Left renal pelvis (tissue), 4 donors: ENCODE results near the gene IGFBP1. TPM values are rescaled to one million over a fixed set of nuclear protein-coding genes. Genes with fewer than 3 reads are reported as not detected.

Experiments
- DNase-seq, 4 donors: peaks; one replicate each; pipeline ENCODE4 v3.0.0-alpha.2; 2013; ENCODE audit warnings: low read depth in 4 of 4, low spot score in 3 of 4
- polyA plus RNA-seq, 4 donors: library from polyadenylated mRNA; unstranded; fragments of 120-200 nt; gene quantifications; one replicate each; pipeline ENCODE4 v1.2.1, GENCODE V29; 2013; ENCODE audit not compliant: insufficient read length in 4 of 4

IGFBP1 gene
- polyA plus RNA-seq, 4 donors: 0.43 to 1.7 (median 0.69) TPM

DNA sequence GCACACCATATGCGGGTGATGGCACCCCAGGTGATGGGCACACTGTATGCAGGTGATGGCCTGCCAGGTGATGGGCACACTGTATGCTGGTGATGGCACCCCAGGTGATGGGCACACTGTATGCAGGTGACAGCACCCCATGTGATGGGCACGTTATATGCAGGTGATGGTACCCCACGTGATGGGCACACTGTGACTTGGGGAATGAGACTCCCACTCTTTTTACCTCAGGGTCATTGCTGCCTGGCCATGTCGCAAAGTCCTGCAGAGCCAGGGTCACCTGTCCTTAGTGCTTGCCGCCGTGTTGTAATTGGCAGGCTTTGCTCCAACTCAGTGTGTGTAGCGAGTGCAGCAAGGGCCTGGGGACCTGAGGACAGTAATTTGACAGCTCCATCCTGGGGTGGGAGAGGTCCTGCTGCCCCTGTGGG lies 7.8 kb upstream of the IGFBP1 start:
- DNase-seq: no peak

DNA sequence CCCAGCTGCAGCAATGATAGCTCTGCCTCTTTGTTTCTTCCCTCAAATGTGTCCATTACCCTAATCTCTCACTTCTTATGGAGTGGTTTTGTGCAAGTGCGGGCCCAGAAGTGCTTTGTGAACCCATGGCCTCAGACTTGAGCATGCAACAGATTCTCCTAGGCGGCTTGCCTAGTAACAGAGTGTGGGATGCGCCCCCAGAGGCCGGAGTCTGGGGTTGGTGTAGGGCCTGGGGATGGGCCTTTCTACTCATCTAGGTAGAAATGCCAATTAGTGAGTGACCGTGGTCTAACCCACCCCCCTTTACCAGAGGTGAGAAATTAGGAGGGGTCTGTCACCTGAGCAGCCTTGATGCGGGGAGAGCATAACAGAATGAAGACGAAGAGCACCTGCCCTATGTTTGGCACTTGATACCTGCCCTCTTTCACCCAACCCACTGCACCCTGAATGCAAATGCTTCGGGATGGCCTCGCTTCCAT lies 7.0 kb upstream of the IGFBP1 start:
- DNase-seq: no peak

DNA sequence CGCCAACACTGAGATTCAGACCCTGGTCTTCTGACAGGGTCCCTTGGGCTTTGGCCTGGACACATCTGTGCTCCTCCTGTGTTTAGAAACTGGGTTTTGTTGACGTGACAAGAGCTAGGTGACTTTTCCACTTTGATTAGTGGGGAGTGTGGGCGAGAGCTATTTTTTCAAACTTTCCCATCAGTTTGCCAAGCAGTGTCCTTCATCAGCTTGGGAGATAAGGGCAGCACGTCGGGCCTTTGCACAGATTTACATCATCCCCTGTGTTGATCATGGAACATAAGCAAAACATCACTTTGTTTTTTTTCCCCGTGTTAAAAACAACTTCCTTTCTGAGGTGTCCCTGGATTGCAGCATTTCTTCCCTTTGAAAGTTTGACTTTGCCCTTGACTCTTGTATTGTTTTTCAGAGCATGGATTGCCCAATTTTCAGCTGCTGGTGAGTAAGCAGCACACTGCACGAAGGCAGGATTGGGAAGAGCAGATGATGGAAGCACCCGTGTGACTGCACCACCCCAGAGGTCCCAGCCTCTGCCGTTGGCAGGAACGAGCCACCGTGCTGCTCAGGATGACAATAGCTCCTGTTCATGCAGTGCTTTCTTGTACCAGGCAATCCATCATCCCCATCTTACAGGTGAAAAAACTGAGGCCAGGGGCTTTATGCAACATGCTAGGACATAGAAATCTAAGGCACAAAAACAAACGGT lies 6.4 kb upstream of the IGFBP1 start:
- DNase-seq: no peak

DNA sequence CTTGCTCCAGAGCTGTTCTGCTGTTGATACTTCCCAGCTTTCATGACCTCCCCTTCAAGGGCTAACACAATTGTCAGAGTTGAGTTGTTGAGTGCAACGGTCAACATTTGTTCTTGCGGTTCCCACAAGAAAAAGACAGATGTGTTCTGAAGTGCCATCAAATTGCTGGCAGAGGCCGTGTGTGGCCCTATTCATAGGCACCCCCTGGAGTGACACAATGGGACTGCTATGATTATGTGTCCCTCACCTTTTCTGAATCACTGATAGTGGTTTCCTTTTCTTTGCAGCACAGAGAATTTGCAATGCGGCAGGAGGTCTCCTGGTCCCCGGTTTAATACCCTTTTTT lies 5.8 kb upstream of the IGFBP1 start:
- DNase-seq: no peak

DNA sequence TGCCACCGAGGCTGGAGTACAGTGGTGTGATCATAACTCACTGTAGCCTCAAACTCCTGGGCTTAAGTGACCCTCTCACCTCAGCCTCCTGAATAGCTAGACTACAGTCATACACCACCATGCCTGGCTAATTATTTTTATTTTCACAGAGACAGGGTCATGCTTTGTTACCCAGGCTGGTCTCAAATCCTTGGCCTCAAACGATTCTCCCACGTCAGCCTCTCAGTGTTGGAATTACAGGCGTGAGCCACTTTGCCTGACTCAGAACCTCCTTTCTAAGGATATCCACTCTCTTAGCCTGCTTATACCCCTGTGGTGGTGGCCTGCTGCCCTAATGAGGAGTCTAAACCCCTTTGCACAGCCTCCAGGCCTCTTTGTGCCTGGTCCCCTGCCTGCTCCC lies 4.2 kb upstream of the IGFBP1 start:
- DNase-seq: no peak

DNA sequence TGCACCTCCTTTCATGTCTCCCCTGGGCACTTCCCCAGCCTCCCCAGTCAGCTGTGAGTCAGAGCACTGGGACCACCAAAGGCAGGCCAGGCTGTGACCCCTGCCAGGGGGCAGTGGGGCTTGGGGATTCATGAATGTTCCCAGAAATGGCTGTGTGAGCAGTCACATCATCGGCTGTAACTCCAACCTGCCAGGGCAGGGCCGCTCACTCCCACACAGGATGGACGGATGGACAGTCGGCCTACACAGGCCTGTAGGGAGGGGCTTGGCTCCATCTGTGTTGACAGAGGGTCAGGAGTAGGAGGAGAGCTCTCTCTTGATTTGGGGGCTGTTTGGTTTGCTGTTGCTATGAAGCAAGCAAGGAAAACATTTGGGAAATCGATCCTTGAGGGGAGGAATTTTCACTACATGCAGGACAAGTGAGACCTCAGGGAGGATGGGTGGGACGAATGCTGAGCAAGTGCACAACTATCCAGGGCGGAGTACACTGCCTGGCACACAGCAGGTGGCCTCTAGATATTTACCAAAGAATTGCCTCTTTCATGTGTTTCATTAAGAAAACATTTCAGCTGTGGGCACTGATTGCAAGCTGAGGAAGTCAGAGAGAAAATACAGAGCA lies 2.9 kb upstream of the IGFBP1 start:
- DNase-seq: no peak

DNA sequence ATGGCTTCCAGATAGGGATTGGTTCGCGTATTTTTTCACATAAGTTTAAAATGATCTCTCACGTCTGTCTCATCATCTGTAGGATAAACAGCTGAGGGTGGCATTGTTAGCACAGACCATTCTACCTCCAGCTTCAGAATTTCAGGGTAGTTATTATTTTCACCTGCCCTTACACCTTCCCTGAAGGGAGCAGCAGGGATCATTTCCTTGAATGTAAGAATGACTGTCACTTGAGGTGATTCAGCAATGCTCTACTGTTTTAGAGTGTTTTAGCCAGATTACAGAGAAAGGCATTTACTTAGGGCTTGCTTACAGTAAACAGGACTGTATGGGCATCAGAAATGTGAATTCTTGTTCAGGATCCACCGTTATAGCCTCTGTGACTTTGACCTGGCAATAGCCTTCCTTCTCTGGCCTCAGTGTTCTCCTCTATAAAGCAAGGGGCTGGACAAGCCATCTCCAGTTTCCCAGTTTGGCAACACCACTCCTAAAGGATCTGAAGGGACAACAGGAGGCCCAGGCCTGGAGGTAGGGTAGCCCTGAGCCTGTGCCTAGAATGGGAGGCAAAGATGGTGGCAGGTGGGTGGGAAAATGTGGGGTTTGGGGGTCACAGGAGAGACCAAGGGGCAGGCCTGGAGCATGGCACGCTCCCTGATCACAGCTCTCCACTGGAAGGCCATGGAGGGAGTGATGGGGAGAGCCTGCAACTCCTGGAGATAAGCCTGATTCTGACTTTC lies 1.2 kb upstream of the IGFBP1 start:
- no peak for DNase-seq

DNA sequence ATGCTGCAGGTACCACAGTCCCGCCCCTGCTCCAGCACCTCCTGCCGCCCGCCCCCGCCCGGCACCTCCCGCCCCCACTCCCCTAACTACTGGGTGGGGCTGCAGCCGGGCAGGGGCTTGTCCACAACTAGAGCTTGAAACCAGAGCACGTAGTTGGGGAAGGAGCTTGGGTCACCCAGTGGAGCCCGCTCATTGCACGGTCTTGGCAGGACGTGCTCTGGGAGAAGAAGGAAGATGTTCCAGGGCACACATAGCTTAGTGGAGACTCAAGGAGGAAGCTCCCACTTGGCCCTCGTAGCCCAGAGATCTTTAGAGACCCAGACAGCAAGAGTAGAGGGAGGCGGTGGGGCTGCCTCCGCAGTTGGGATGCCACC lies 692 bp downstream of the IGFBP1 start:
- no peak for DNase-seq

DNA sequence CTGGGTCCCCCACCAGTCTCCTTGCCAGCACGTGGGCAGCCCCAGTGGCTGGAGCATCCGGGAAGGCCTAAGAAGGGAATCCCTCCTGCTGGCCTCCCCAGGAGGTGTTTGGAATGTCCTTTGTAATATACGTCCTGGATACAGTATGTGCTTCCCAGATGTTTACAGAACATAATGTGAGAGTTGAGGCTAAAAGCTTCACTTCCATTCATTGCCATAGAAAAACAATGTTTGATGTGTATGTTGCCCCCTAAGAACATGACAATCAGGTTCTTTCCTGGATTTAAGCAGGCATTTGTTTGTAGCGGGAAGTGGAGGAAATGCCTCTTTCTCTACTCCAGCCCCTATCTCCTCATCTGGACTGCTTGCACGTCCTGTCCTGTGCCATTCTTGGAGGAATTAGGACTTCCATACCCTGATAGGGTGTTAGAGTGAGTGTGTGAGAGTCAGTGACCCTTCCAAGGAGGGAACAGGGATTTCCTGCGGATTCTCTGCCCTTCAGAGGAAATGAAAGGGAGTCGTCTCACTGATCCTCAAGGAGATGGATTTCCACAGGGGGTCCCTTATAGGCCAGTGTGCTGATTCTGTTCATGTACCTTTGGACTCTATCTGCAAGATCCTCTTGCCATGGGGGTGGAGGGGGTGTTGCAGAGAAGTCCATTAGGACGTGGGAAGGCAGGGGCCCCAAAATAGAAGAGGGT lies 1.2 kb downstream of the IGFBP1 start:
- DNase-seq: no peak

DNA sequence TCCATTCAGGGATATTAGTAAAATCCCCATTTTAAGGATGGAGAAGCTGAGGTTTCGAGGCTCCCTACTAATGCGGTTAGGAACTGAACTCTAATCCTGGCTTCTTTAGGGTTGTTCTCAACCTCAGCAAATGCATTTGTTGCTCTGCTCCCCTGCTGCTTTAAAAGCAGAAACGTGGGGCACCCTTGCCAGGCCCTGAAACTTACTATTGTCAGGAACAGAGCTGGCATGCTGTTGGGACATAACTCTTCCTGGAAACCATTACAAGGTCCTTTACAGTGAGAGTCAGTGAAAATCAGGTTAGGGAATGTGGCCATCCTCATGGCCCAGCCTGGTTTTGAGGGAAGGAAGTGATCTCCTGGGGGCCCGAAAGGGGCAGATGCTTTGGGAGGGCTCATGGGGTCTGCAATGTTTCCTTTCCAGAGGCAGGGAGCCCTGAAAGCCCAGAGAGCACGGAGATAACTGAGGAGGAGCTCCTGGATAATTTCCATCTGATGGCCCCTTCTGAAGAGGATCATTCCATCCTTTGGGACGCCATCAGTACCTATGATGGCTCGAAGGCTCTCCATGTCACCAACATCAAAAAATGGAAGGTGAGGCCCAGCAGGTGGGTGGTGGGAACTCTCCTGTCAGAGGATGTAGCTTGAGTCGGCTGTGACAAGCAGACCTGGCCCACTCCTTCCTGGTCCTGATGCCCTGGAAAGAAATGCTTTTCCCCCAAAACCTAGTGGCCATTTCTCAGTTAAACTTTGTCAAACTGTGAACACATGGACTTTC lies 2.0 kb downstream of the IGFBP1 start:
- DNase-seq: no peak

DNA sequence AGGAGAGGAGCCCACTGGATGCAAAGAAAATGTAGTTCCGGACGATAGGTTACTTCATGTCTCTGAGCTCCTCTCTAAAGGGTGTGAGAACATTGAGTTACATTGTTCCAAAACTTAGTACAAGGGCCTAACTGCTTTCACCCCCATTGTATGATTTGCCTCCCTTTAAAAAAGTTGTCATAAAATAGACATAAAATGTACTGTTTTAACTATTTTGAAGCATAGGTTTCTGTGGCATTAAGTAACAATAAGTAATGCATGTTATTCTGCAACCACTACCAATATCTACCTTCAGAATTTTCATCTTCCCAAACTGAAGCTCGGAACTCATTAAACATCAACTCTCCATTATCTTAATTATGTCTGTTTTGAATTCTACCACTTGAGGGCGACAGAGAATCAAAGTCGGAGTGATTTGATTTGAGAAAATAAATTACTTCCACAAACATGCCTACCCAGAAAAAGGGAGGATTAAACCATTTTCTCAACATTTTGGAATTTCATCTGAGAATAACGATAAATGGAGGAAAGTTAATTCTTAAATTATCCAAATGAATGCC lies 2.7 kb downstream of the IGFBP1 start:
- DNase-seq: no peak

DNA sequence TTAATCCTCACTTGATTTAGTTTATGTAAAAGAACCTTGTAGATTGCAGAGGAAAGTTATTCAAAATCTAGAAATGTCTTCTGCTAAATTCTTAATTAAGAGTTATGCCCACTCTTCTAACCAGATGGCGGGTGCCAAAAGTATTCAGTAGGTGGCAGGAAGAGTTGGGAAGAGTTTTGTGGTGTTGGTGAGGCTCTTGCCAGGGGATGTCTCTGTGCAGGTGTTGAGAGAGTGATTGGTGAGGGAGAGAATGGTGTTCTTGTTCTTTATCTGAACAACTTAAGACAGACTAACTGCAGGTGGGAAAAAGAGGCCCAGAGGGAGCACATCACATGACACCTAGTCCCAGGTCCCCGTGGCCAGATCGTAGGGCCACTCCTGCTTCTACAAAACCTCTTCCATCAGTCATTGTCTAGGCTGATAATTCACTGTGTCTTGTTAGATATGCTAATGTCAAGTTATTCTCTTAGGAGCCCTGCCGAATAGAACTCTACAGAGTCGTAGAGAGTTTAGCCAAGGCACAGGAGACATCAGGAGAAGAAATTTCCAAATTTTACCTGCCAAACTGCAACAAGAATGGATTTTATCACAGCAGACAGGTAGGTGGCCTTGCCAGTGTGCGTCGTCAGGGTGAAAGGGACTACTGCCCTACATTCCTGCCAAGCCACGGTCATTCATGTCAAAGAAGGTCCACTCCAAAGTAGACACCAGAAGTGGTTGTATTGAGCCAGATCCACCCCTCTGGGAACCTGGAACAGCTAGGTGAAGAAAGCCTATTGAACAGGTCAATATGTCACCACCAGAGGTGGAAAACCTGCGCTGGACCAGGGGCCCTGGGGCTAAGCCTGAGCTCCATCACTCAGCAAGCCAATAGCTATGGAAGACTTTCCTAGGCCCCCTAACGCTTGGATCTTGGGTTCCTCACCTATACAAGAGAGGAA lies 3.4 kb downstream of the IGFBP1 start:
- no peak for DNase-seq

DNA sequence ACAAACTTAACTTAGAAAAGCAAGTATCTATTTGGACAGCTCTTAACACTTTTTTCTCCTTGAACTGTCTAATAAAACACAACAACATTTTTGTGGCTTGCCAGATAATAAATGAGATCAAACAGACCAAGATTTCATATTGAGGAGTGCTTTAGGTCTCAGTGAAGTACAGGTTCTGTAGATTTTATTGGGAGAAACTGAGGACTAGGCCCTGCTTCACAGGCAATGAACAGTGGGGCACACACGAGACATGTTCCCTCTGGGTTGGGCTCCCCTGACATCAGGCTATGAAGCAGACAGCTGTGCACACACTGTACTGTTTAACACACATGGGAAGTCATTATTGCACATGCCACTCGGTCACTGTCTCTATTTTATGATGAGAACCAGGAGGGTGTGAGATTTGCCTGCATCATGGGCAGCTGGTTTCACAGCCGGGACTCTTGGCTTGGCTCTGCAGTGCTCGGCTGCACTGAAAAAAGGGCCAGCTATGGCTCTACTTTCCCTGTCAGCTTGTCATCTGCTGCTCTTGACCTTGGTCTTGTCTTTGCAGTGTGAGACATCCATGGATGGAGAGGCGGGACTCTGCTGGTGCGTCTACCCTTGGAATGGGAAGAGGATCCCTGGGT lies 4.2 kb downstream of the IGFBP1 start:
- no peak for DNase-seq

DNA sequence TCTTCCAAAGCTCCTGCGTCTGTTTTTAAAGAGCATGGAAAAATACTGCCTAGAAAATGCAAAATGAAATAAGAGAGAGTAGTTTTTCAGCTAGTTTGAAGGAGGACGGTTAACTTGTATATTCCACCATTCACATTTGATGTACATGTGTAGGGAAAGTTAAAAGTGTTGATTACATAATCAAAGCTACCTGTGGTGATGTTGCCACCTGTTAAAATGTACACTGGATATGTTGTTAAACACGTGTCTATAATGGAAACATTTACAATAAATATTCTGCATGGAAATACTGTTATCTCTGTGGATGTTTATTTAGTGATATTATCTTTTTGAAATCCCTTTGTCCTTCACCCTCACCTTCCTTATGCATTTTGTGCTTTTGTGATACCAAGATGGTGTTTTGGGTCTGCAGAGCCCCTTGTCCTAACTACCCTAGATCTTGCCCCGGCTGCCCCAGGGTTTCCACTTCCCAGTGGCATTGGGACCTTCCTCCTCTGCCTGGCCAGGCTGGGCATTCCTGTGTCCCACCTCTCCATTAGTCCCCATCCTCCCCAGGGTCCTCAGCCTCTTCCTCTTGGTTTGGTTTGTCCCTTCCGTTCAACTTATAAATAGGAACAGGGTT lies 5.2 kb downstream of the IGFBP1 start:
- DNase-seq: no peak

DNA sequence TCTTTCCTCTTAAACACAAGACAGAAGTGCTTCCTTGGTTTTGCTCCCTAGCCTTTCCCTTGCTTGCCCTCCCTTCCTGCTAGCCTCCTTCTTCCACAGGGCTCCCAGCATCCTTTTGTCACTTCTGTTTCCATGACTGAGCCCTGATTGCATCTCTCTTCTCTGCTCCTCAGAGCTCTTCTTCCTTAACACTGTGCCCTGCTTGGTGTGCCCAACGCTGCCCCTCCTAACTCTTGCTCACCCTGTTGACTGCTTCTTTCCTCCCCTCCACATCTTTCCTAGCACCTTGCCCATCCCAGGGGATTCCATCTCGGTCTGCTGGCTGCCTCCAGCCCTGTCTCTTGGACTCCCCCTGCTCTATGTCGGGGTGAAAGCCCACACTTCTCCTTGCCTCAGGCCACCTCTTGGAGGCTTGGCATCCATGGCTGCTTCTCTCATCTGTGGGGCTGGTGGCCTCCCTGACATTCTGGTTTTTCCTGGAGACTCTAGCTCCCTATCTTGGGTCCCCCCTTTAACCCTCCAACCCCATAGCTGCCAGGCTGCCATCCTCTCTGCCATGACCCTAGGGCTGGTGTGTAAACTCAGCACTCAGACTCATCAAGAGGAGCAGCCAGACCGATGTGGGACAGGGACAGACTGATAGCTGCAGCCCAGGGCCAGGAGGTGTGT lies 5.8 kb downstream of the IGFBP1 start:
- DNase-seq: no peak

DNA sequence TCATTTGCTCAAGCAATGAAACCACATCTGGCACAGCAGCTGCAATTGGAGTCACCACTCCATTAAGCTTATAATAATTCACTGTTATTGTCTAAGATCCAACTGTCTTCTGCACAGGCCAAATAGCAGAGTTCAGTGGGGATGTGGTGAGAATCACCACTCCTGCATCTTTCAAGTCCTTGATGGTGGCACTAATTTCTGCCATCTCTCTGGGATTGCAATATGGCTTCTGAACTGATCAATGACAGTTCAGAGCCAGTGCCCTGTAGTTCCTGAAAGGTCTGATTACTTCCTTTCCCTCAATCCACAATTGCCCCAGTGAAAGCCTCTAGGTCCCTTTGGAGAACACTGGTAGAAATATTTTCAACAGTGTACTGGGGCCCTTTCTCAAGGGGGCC lies 6.4 kb downstream of the IGFBP1 start:
- DNase-seq: no peak

DNA sequence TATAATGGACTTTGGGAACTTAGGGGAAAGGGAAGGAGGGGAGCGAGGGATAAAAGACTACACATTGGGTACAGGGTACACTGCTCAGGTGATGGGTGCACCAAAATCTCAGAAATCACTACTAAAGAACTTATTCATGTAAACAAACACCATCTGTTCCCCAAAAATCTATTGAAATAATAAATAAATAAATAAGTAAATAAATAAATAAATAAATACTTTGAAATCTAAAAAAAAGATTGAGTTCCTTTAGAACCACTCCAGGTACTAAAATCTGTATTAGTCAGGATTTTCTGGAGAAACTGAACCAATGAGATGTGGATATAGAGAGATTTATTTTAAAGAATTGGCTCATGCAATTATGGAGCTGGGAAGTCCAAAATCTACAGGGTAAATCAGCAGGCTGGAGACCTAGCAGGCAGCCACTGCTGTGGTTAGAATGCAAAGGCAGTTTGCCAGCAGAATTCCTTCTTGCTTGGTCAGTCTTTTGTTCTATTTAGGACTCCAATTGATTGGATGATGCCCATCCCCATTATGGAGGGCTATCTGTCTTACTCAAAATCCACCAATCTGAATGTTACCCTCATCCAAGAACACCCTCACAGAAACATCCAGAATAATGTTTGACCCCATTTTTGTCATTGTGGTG lies 8.9 kb downstream of the IGFBP1 start:
- DNase-seq: no peak
